Measurements from ENCODE around the gene ZNF81.

DNA sequence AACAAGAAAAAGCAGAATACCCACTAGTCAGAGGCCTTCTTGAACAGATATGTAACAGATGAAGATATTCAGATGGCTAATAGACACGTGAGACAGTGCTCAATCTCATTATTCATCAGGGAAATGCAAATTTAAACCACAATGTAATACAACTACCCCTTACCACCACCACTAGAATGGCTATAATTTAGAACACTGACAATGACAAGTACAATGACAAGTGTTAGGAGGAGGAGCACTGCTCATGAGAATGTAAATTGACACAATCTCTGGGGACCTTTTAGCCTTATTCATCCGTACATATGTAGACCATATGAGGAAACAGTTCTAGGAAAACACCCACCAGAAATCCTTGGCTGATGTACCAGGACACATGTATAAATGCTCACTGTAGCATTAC, 13.1 kb downstream of the ZNF81 start:
- TF ChIP-seq JUND (IDR thresholded peaks at IDR 0.05): no peak
- TF ChIP-seq, protein P1, sequence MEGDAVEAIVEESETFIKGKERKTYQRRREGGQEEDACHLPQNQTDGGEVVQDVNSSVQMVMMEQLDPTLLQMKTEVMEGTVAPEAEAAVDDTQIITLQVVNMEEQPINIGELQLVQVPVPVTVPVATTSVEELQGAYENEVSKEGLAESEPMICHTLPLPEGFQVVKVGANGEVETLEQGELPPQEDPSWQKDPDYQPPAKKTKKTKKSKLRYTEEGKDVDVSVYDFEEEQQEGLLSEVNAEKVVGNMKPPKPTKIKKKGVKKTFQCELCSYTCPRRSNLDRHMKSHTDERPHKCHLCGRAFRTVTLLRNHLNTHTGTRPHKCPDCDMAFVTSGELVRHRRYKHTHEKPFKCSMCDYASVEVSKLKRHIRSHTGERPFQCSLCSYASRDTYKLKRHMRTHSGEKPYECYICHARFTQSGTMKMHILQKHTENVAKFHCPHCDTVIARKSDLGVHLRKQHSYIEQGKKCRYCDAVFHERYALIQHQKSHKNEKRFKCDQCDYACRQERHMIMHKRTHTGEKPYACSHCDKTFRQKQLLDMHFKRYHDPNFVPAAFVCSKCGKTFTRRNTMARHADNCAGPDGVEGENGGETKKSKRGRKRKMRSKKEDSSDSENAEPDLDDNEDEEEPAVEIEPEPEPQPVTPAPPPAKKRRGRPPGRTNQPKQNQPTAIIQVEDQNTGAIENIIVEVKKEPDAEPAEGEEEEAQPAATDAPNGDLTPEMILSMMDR (IDR thresholded peaks at IDR 0.05; ENCODE audit: low read depth, low read length, missing input control): no peak
- no peak for TF ChIP-seq TAF1 (conservative IDR thresholded peaks at IDR 0.05)
- TF ChIP-seq, protein P2, sequence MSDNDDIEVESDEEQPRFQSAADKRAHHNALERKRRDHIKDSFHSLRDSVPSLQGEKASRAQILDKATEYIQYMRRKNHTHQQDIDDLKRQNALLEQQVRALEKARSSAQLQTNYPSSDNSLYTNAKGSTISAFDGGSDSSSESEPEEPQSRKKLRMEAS (IDR thresholded peaks at IDR 0.05): no peak
- no peak for TF ChIP-seq EGR1 (IDR thresholded peaks at IDR 0.05; ENCODE audit: low read depth in 2 of 2)
- TF ChIP-seq ZBTB33 (IDR thresholded peaks at IDR 0.05): no peak
- TF ChIP-seq GABPA (IDR thresholded peaks at IDR 0.05 in 1 of 2, conservative IDR thresholded peaks at IDR 0.05 in 1 of 2): no peak
- no peak for TF ChIP-seq FOXA1 (IDR thresholded peaks at IDR 0.05)
- TF ChIP-seq, protein P3, sequence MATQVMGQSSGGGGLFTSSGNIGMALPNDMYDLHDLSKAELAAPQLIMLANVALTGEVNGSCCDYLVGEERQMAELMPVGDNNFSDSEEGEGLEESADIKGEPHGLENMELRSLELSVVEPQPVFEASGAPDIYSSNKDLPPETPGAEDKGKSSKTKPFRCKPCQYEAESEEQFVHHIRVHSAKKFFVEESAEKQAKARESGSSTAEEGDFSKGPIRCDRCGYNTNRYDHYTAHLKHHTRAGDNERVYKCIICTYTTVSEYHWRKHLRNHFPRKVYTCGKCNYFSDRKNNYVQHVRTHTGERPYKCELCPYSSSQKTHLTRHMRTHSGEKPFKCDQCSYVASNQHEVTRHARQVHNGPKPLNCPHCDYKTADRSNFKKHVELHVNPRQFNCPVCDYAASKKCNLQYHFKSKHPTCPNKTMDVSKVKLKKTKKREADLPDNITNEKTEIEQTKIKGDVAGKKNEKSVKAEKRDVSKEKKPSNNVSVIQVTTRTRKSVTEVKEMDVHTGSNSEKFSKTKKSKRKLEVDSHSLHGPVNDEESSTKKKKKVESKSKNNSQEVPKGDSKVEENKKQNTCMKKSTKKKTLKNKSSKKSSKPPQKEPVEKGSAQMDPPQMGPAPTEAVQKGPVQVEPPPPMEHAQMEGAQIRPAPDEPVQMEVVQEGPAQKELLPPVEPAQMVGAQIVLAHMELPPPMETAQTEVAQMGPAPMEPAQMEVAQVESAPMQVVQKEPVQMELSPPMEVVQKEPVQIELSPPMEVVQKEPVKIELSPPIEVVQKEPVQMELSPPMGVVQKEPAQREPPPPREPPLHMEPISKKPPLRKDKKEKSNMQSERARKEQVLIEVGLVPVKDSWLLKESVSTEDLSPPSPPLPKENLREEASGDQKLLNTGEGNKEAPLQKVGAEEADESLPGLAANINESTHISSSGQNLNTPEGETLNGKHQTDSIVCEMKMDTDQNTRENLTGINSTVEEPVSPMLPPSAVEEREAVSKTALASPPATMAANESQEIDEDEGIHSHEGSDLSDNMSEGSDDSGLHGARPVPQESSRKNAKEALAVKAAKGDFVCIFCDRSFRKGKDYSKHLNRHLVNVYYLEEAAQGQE (IDR thresholded peaks at IDR 0.05): no peak
- TF ChIP-seq RXRA (IDR thresholded peaks at IDR 0.05): no peak
